Measurements from ENCODE around the gene ZXDC.

Gene ZXDC

GRCh38 chr3:126445506-126445905, 30.2 kb downstream of the ZXDC start:
- in situ Hi-C loops (cut with HindIII; ENCODE audit: low pct_ligation_motif_present, low pct_unique_long_range_greater_than_20kb, low sequenced_read_pairs), result no loop called here
- DNase-seq, result no peak

DNA sequence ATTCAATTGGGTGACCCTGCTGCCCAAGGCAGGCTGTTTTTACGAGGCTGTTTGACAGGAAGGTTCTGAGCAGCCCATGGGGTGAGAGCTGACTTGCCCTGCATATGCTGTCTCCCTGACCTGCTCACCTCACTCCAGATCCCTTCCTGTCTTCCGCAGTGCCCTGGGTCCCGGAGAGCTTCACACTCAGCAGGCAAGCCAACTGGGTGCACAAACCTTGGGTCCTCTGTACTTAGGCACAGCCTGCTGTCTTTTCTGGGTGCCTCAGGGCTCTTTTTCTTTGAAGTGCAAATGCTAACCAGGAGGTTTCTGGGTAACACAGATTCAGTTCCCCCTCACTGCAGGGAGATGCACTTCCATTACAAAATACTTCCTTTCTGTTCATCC, 32.8 kb downstream of the ZXDC start:
- no peak for DNase-seq
- in situ Hi-C loops (cut with HindIII; ENCODE audit: low pct_ligation_motif_present, low pct_unique_long_range_greater_than_20kb, low sequenced_read_pairs), result no loop called here

DNA sequence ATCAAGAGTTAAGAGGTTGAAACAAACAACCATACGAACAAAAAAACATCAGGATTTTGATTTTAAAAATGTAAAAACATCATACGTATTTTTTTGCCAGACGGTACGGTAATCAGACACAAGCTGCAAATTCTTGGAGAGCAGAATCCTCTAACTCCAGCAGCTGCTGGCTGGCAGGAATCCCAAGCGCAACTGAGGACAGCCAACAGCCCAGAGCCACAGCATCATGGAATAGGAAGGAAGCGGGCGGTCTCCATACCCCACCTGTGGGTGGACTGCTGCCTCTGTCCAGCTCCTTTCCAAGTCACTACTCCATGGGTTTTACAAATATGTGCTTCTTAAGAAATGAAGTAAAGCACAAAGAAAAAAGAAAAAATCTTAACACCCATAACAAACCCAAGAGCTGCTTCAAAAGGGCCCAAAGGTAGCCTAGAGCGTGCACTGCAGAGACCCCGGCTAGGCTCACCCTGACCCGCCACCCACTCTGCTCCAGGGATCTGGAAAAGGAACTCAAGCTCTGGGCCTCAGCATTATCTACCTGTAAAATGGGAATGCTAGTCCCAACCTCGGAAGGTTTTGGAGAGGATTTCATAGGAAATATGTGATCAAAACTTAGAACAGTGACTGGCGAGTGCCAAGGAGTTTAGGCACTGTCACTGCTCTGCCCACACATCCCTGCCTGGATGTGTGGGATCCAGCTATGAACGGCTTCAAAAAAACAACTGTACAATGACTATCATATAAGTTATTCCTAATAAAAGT, 33.4 kb downstream of the ZXDC start:
- in situ Hi-C loops (cut with HindIII; ENCODE audit: low pct_ligation_motif_present, low pct_unique_long_range_greater_than_20kb, low sequenced_read_pairs), result no loop called here
- DNase-seq, result no peak

GRCh38 chr3:126441256-126441880, 34.3 kb downstream of the ZXDC start:
- no peak for DNase-seq
- in situ Hi-C loops (cut with HindIII; ENCODE audit: low pct_ligation_motif_present, low pct_unique_long_range_greater_than_20kb, low sequenced_read_pairs), result no loop called here

DNA sequence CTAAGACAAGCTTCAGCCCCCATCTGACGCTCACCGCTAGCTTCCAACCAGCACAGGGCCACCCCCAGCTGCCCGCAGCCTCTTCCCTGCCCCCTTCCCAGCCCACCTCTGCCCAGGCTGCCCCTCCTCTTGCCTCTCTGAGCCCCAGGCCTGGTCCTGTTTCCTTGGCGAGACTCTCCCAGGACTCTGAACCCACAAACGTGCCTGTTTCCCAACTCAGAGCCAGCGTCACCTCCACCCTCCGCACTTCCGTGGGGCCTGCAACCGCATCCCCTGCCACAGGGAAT, 35.0 kb downstream of the ZXDC start:
- in situ Hi-C loops (cut with HindIII; ENCODE audit: low pct_ligation_motif_present, low pct_unique_long_range_greater_than_20kb, low sequenced_read_pairs), result no loop called here
- DNase-seq, result no peak

- in situ Hi-C loops (cut with HindIII; ENCODE audit: low pct_ligation_motif_present, low pct_unique_long_range_greater_than_20kb, low sequenced_read_pairs), result no loop called here
These were observed 35.6 kb downstream of the ZXDC start for GRCh38 chr3:126439968-126440708.

DNA sequence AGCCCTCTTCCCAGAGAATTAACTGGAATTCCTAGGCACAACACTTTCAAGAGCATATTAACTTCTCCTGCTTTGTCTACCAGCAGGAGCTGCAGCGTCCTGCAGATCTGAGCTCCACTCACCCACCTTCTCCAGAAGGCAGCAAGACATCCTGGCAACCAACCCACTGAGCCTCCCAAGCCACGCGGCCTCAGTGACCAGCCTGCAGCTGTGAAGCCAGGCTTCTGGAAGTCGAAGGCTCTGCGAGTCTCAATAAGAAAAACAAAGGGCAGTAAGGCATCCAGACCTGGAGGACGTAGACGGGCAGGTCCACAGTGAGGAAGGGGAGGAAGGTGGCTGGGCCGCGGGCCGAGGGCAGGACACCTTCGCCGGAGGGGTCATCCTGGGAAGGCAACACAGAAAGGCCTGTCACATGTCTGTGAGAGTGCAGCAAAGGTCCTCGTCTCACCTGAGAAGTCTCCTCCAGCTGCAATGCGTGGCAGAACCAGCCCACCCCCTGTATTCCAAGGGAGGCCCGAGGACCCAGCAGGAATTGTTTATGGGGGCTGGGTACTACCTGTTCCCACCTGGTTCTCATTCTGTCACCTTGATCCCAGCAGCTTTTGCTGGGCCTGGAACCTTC, 36.2 kb downstream of the ZXDC start:
- in situ Hi-C loops (cut with HindIII; ENCODE audit: low pct_ligation_motif_present, low pct_unique_long_range_greater_than_20kb, low sequenced_read_pairs), result no loop called here
- DNase-seq, result no peak

More at GRCh38 chr3:126439968-126440708, 35.6 kb downstream of the ZXDC start:
- DNase-seq, result no peak

DNA sequence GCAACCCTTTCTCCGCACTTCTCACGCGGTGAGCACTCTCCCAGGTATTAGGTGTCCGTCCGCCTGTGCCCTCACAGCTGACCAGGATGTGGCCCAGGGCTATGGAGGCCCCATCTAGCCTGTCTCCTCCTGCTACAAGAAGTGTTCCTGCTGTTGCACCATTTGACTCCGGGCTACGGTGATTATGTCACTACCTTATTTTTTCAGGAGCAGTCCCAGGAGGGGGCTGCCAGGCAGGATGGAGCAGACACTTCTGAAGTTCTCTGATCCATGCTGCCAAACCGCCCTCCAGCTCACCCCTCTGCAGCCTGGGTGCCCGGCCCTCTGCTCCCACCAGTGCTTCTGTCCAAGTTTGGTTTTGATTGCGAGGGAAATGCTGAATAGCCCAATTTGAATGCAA, 36.9 kb downstream of the ZXDC start:
- DNase-seq, result no peak
- in situ Hi-C loops (cut with HindIII; ENCODE audit: low pct_ligation_motif_present, low pct_unique_long_range_greater_than_20kb, low sequenced_read_pairs), result no loop called here

- no peak for DNase-seq
- in situ Hi-C loops (cut with HindIII; ENCODE audit: low pct_ligation_motif_present, low pct_unique_long_range_greater_than_20kb, low sequenced_read_pairs), result no loop called here
These were observed 37.5 kb downstream of the ZXDC start for GRCh38 chr3:126438186-126438585.

DNA sequence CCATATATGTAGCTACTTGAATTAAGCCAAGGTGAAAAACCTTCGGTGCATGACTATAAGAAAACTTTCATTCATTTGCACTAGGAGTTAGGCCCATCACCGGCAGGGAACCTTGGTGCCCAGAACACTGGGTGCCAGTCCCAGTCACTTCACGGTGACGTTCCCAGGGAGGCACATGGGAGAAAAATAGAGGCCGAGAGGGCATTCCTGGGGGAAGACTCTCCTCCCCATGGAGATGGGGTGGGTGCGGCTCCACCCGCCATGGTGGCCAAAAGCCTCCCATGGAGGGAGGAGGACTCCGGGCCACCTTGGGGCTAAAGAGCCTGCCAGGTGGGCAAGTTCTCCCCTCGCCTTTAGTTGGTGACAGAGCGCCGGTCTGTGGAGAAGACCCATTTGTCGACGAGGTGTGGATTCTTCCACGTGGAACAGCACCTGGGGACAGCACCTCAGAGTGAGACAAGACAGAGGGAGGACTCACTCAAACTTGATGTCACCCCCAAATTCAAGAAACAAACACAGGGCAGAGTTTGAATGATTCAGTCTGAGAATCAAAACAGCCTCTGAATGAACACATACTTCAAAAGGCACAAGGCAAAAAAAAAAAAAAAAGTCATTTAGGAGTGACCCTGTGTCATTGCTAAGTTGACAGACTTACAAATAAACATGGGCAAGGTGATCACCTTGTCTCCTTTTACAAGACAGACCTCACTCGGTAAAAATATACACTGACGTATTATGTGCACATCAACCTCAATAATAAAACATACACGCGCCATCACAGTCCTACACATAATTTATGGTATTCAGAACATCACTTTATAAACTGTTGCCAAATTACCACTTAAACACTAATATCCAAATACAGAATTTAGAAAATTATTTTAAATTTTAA, 38.6 kb downstream of the ZXDC start:
- no peak for DNase-seq
- in situ Hi-C loops (cut with HindIII; ENCODE audit: low pct_ligation_motif_present, low pct_unique_long_range_greater_than_20kb, low sequenced_read_pairs), result no loop called here

- in situ Hi-C loops (cut with HindIII; ENCODE audit: low pct_ligation_motif_present, low pct_unique_long_range_greater_than_20kb, low sequenced_read_pairs), result no loop called here
These were observed 40.0 kb downstream of the ZXDC start for GRCh38 chr3:126435456-126436315.

DNA sequence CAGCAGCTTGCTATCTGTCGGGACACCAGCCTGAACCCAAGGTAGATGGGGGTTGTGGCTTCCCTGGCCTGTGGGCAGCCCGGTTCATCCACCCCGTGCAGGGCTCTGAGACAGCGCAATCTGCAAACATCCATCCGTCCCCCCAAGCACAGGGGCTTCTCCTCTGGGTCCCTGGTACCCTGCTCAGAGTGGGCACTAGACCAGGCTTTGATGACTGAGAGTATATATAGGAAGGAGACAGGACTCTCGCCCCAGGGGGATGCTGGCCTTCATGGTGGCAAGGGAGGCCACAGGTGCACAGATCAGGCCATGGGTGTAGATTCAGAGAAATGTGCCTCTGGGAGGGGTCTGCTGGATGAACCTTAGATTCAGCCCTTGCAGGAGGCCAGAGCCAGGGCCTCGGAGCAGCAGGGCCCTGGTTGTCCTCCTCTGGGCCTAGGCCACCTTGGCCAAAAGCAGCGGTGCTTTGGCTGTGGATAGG, 40.7 kb downstream of the ZXDC start:
- DNase-seq, result no peak
- in situ Hi-C loops (cut with HindIII; ENCODE audit: low pct_ligation_motif_present, low pct_unique_long_range_greater_than_20kb, low sequenced_read_pairs), result no loop called here

More at GRCh38 chr3:126435456-126436315, 40.0 kb downstream of the ZXDC start:
- no peak for DNase-seq

DNA sequence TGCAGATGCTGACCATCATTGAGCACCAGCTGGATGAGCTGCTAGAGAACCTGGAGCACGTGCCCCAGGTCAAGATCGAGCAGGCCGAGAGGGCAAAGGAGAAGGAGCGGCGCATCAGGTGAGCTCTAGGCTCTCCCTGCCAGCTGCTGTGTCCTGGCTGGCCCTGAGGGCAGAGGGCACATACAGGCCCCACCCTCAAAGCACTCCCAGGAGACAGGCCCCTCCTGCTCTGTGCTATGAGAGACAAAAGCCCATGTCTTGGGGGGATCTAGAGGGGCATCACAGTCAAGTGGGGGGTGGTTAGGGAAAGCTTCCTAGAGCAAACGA, 41.5 kb downstream of the ZXDC start:
- in situ Hi-C loops (cut with HindIII; ENCODE audit: low pct_ligation_motif_present, low pct_unique_long_range_greater_than_20kb, low sequenced_read_pairs), result no loop called here
- DNase-seq, result no peak

DNA sequence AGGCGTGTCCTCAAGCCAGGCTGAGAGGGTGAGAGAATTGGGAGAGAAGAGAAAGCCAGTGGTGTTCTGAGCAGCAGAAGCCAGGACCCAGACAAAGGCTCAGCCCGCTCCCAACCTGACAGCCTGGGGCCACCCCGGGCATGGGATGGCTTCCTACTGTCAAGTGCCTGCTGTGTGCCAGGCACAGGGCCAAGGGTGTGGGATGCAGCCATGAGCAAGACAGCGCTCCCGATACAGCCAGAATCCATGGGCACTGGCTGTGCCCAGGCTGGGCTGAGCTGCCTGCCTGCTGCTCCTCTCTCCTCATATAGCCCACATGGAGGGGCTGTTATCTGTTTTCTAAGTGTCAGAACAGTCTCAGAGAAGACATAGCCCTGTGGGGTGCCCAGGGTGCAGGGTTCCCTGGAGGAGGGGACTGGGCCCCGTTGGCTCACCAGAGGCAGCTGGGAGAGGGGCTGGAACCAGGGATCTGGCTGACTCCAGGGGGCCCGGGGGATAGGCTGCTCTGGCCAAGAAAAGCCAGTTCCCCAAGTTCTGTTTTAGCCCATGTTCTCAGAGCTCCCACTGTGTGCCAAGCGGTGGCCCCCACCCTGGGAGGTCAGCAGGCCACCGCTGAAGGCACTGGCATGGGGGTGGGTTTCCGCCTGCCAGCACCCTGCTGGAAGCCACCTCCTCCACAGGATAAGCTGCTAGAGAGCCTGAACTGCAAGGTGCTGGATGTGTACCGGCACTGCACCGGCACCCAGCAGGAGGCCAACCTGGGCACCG, 42.0 kb downstream of the ZXDC start:
- in situ Hi-C loops (cut with HindIII; ENCODE audit: low pct_ligation_motif_present, low pct_unique_long_range_greater_than_20kb, low sequenced_read_pairs), result no loop called here

GRCh38 chr3:126433105-126433430, 42.6 kb downstream of the ZXDC start:
- no peak for DNase-seq
- in situ Hi-C loops (cut with HindIII; ENCODE audit: low pct_ligation_motif_present, low pct_unique_long_range_greater_than_20kb, low sequenced_read_pairs), result no loop called here

More for the DNA sequence above, 42.0 kb downstream of the ZXDC start:
- no peak for DNase-seq

DNA sequence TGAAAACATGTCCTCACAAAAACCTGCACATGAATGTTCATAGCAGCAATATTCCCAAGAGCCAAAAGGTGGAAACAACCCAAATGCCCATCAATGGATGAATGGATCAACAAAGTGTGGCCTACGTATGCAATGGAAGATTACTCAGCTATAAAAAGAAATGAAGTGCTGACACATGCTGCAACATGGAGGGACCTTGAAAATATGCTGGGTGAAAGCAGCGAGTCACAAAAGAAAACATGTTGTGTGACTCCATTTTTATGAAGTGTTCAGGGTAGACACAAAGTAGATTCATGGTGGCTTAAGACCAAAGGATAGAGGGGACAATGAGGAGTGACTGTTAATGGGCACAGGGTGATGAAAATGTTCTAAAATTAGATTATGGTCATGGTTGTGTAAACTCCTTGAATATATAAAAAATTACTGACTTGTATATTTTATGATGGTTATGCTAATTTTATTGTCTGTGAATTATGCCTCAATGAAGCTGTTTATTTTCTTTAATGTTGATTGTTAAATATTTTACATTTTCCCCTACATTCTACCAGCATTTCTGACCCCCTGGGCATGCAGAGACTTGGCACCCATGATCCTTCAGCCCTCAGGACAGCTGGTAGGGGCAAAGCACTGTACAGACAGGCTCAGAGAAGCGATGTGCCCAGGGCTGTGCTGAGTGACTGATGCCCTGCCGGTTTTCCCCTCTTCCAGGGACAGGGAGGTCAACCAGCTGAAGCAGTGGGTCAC, 43.2 kb downstream of the ZXDC start:
- no peak for DNase-seq
- in situ Hi-C loops (cut with HindIII; ENCODE audit: low pct_ligation_motif_present, low pct_unique_long_range_greater_than_20kb, low sequenced_read_pairs), result no loop called here

Data from ACHN (cell line).